IPS DF 4.7 (cell line): ENCODE results near the gene PCMTD2.

Experiments
- DNase-seq: peaks from one replicate; pipeline ENCODE4 v3.0.0-alpha.2; 2013; ENCODE audit warnings: low spot score; ENCODE audit errors: extremely low read depth

PCMTD2 gene

GRCh38 chr20:64238851-64239387 lies 16.6 kb upstream of the PCMTD2 start:
- no peak for DNase-seq

DNA sequence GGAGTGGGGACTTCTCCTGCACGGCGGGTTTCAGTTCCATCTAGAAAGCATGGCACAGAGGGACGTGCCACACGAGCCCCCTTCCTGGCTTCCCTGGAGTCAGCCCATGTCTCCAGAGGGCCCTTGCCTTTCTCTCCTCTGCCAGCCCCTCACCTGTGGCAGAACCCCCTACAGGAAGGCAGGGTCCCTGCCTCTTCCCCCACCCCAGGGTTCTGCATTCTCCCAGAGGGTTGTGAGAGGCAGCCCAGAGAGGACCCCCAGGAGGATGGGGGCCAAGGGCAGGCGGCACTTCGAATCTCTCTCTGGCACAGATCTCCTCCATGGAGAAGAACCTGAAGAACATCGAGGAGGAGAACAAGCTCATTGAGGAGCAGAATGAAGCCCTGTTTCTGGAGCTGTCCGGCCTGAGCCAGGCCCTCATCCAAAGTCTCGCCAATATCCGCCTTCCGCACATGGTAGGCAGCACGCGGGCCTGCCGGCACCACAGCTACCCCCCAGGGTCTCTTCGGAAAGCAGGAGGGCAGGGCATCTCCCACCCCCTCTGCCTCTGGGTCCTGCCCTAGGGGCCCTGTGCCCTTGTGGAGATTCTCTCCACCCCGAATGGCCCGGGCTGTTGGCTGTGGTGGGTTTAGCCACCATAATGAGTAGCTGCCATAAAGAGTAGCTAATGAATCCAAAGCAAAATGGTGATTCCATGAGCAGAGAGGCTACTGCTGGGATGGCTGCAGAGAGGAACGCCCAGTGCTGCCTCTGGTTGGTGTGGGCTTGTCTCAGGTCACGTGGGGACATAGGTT lies 15.9 kb upstream of the PCMTD2 start:
- no peak for DNase-seq

GRCh38 chr20:64240243-64241015 lies 15.1 kb upstream of the PCMTD2 start:
- DNase-seq: no peak

- no peak for DNase-seq
Observed at GRCh38 chr20:64241061-64241460, 14.5 kb upstream of the PCMTD2 start.

- DNase-seq: no peak
Observed at GRCh38 chr20:64242003-64242796, 13.3 kb upstream of the PCMTD2 start.

GRCh38 chr20:64242797-64243475 lies 12.6 kb upstream of the PCMTD2 start:
- DNase-seq: no peak

DNA sequence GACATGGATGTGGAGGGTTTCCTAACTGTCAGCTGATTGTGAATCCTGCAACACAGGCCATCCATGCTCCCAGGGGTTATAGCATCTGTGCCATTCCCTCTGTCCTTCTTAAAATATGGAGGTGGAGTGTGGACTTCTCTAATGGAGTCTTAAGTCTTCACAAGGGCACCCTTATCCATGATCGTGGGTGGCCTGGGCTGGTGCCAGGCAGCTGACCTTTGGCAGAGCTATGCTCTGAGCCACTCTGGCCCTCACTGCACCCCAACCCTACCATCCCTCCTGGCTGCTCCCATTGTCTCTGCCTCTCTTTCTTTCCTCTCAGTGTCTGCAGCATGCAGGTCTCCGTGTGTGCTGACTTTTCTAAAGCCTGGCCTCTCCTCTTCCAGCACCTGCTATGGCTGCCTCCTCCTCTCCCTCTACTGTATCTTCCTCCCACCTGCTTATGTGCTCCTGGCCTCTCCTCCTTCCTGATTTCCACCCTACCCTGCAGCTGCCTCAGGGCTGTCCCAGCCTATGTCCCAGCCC lies 11.2 kb upstream of the PCMTD2 start:
- DNase-seq: no peak

DNA sequence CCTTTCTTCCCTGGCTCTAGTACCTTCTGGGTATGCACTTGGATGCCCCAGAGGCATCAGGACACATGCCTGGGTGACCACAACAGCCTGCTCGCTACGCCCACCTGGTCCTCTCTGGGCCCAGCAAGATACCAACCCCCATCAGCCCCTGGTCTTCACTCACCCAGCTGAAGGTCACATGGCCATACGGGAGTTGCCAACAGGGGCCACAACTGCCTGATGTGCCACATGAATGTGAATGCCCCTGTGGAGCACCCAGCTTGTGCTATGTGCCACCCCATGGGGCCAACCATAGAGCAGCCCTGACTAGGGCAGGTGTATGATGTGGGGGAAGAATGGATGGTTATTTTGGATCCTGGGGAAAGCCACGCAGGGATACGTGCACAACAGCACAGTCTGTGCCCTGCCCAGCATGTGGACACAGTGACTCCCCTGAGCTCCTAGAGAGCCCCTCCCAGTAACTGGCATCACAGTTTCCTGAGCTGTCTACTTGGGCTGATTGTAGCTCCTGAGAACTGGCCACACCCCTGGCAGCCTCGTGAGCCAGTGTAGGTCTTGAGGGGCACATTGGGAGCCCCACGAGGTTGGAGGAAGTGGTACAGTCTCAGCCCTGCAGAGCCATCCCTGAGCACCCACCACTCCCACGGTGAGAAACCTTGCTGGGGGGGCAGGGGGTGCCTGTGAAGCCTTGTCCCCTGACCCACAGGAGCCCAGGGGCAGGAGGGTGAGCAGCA lies 10.5 kb upstream of the PCMTD2 start:
- no peak for DNase-seq

DNA sequence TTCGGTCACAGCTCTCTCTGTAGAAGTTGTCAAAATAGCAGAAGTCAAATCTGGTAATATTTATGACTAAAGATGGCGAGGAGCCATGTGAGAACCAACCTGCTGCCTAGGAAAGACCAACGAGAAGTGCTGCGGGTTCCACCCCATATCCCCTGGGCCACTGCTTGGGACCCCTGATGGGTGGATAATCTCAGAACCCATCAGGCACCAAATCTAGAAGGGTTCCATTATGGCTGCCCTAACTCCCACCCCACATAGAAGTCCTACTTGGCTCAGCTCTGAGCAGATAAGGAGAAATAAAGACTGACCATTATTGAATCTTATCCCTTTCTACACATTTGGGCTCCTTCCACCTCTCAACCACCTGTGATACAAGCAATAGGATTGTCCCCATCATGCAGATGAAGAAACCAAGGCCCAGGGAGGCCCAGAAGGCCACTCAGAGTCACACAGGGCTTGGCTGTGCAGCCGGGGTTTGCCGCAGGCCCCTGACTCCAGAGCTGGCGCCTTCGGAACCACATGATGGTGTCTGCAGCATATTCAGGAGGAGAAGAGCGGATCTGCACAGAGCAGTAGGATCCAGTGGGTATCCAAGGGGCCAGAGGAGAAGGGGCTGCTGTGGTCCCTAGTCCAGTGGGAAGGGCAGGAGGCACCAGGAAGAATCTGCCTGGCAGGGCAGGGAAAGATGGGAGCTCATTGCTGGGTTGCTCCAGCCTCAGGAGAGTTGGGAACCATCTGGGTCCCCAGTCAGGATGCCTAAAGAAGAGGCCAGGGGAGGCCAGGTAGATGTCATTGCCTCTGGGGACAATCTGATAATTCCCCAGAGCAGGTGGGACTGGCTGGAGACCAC lies 9.6 kb upstream of the PCMTD2 start:
- DNase-seq: no peak

DNA sequence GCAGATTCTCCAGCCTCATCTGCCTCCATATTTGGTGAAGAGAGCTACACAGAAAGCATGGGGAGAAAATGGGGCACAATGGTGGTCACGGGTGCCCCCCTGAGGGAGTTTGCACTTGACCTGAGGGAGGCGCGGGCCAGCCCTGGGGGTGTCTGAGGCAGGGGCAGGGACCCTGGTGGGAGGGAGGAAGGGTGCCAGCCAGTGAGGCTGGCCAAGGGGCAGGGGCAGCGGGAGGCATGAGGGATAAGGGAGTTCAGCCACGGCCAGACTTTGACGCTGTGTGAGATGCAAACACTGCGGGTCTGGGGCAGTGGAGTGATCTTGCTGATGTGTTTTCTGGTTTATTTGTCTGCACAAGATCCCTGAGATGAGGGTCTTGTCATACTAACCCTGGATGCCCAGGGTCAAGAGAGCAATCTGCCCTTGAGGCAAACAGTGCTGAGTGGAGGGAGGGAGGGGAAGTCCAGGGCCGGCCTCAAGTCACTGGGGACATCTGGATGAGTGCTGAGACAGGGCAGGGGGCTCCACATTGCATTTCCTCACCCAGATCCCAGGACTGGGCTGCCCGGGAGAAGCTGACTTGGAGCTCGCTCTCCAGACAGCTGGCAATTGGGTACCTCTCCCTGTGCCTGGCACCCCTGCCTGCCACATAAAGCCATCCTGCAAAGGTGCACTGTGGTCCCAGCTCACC lies 8.8 kb upstream of the PCMTD2 start:
- DNase-seq: no peak

- no peak for DNase-seq
Observed at GRCh38 chr20:64247307-64247618, 8.3 kb upstream of the PCMTD2 start.

- no peak for DNase-seq
Observed at GRCh38 chr20:64247970-64248841, 7.3 kb upstream of the PCMTD2 start.

GRCh38 chr20:64250027-64250426 lies 5.5 kb upstream of the PCMTD2 start:
- no peak for DNase-seq

DNA sequence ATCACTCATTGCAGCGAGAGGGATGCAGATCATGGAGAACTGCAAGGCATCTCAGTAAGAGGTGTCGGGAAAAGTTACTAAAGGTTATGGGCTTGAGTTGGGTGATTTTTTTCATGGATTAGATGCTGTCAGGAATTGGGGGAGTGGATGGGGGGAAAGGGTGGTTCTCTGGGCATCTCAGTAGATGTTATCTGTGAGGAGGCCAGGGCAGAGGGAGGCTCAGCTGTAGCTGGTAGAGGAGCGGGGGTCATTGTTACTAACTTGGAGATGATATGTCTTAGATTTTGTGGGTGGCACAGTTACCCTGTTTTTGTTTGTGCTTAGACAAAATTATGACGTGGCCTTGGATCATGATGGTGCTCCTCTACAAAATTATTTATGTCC lies 2.6 kb upstream of the PCMTD2 start:
- DNase-seq: no peak

- no peak for DNase-seq
Observed at GRCh38 chr20:64253443-64253842, 2.1 kb upstream of the PCMTD2 start.

DNA sequence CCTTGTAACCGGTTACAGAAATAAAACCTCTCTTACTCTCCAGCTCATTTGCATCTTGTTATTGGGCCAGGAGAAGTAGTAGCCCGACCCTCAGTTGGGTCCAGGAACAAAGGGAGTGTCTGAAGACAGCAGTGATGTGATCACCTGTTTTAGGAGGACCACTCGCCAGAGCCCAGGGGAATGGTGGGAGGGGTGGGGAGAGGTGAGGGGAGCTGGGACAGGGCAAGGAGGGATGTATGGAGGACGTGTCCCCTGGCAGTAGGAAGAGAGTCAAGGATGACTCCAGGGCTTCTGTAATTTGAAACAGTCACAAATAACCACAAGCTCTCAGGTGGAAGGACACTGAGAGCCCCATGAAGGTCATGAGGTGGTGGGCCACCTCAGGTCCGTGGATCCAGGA lies 1.4 kb upstream of the PCMTD2 start:
- no peak for DNase-seq

DNA sequence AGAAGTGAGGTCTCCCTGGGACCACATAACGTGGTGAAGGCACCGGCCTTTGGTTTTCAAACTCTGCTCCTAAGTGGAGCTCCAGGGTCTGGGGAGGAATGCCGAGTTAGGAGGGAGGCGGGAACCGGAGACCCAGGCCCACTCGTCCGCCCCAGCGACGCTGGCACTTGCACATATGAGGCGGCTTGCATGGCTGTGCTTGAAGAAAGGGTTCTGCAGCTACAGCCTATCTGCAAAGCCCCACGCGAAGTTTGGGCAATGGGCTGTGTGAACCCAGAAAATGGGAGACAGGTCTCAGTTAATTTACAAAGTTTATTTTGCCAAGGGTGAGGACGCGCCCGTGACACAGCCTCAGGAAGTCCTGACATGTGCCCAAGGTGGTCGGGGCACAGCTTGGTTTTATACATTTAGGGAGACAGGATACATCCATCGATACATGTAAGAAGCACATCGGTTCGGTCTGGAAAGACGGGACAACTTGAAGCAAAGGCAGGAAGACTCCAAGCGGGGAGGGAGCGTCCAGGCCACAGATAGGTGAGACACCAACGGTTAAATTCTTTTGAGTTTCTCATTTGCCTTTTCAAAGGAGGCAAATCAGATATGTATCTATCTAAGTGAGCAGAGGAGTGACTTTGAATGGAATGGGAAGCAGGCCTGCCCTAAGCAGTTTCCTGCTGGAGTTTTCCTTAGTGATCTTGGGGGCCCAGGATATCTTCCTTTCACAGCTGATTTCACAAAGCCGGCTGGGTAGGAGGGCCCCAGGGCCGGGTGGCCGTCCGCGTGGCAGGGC lies 782 bp upstream of the PCMTD2 start:
- DNase-seq: no peak
